Measurements from ENCODE around the gene F7.

- TF ChIP-seq TEAD4 (IDR thresholded peaks at IDR 0.05) (no peak), RAD21 (IDR thresholded peaks at IDR 0.05; ENCODE audit: low read depth) (no peak)
- TF ChIP-seq, protein P1, sequence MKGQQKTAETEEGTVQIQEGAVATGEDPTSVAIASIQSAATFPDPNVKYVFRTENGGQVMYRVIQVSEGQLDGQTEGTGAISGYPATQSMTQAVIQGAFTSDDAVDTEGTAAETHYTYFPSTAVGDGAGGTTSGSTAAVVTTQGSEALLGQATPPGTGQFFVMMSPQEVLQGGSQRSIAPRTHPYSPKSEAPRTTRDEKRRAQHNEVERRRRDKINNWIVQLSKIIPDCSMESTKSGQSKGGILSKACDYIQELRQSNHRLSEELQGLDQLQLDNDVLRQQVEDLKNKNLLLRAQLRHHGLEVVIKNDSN (IDR thresholded peaks at IDR 0.05), result no peak
Observed at GRCh38 chr13:113169277-113170272, 64.0 kb downstream of the F7 start.

Measured in Ishikawa (cell line).